Stimulated activated CD8-positive, alpha-beta memory T cell treated with anti-CD3 and anti-CD28 coated beads, Interleukin-7, amount 100 ng/mL, for 48 hours (primary cell): Measurements from ENCODE around the gene TM9SF3.
"Not testable (repeated sequence)": the region's sequence is repeated elsewhere in the genome, so short reads cannot be mapped to it uniquely, and the experiment has no call there.

ENCODE experiments used
- DNase-seq, 2 donors: peaks; one replicate each; pipeline ENCODE4 v3.0.0-alpha.2; 2020; ENCODE audit warnings: low read depth in 1 of 2; ENCODE audit errors: extremely low read depth in 1 of 2

TM9SF3 gene

GRCh38 chr10:96606216-96606615 lies 19.4 kb upstream of the TM9SF3 start:
- DNase-seq = no peak

GRCh38 chr10:96600337-96600736 lies 13.5 kb upstream of the TM9SF3 start:
- DNase-seq = no peak

- DNase-seq = no peak
These were observed 12.0 kb upstream of the TM9SF3 start for GRCh38 chr10:96598846-96599245.

GRCh38 chr10:96596422-96597407 lies 9.9 kb upstream of the TM9SF3 start:
- DNase-seq = no peak

GRCh38 chr10:96595741-96596140 lies 8.9 kb upstream of the TM9SF3 start:
- no peak for DNase-seq

- DNase-seq = no peak
These were observed 5.1 kb upstream of the TM9SF3 start for GRCh38 chr10:96591946-96592345.

GRCh38 chr10:96588616-96589419 lies 2.0 kb upstream of the TM9SF3 start:
- DNase-seq = peak in 1 of 2 donors; percentile 32

GRCh38 chr10:96588060-96588554 lies 1.3 kb upstream of the TM9SF3 start:
- DNase-seq = no peak

GRCh38 chr10:96587264-96588059 lies 650 bp upstream of the TM9SF3 start:
- DNase-seq = peak in 1 of 2 donors; percentile 29

GRCh38 chr10:96585736-96586418 lies 935 bp downstream of the TM9SF3 start:
- no peak for DNase-seq

GRCh38 chr10:96584474-96584873 lies 2.3 kb downstream of the TM9SF3 start:
- DNase-seq = no peak

GRCh38 chr10:96584035-96584434 lies 2.8 kb downstream of the TM9SF3 start:
- no peak for DNase-seq

- no peak for DNase-seq
These were observed 7.7 kb downstream of the TM9SF3 start for GRCh38 chr10:96579133-96579532.

GRCh38 chr10:96578633-96579032 lies 8.2 kb downstream of the TM9SF3 start:
- no peak for DNase-seq

GRCh38 chr10:96578022-96578421 lies 8.8 kb downstream of the TM9SF3 start:
- no peak for DNase-seq

GRCh38 chr10:96577069-96577468 lies 9.7 kb downstream of the TM9SF3 start:
- no peak for DNase-seq

GRCh38 chr10:96576277-96576980 lies 10.4 kb downstream of the TM9SF3 start:
- DNase-seq = no peak

GRCh38 chr10:96574564-96574963 lies 12.2 kb downstream of the TM9SF3 start:
- not testable (repeated sequence) for DNase-seq

GRCh38 chr10:96573036-96573435 lies 13.8 kb downstream of the TM9SF3 start:
- DNase-seq = no peak
